Esophagus squamous epithelium (tissue), 4 donors: Measurements from ENCODE around the gene NPAS2.

Experiments
- POLR2A ChIP-seq, 4 donors: fragments of 450-650 bp; IDR thresholded peaks; one replicate each; pipeline ENCODE4 v1.6.1; 2017; ENCODE audit warnings: antibody characterized with exemption in 4 of 4, mild to moderate bottlenecking in 4 of 4, moderate library complexity in 3 of 4
- TF ChIP-seq, protein P1 (sequence below), 6 experiments: fragments of 450-650 bp in 4 of 6; fragments of 200-600 bp in 2 of 6; sonication (generic) in 2 of 6; IDR thresholded peaks; one replicate each; pipeline ENCODE4 v1.5.1; 2016 to 2019; ENCODE audit warnings: antibody characterized with exemption in 6 of 6, mild to moderate bottlenecking in 4 of 6, moderate library complexity in 4 of 6

DNA sequence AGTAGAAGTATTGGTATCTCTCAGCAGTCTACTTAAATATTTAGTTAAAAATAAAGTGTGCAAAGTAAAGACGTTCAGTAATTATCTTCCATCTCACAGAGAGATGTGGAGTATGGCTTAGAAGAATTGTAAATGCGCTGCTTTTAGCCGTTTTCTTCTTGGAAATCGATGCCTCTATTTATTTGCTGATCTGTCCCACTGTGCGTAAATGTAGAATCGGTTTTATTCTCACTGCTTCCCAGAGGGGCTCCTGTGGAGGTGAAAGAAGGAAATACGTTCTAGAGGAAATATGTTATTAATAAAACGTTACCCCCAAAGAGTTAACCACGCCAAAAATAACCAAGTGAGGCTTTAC lies 1.9 kb downstream of the NPAS2 start:
- TF ChIP-seq, protein P1, sequence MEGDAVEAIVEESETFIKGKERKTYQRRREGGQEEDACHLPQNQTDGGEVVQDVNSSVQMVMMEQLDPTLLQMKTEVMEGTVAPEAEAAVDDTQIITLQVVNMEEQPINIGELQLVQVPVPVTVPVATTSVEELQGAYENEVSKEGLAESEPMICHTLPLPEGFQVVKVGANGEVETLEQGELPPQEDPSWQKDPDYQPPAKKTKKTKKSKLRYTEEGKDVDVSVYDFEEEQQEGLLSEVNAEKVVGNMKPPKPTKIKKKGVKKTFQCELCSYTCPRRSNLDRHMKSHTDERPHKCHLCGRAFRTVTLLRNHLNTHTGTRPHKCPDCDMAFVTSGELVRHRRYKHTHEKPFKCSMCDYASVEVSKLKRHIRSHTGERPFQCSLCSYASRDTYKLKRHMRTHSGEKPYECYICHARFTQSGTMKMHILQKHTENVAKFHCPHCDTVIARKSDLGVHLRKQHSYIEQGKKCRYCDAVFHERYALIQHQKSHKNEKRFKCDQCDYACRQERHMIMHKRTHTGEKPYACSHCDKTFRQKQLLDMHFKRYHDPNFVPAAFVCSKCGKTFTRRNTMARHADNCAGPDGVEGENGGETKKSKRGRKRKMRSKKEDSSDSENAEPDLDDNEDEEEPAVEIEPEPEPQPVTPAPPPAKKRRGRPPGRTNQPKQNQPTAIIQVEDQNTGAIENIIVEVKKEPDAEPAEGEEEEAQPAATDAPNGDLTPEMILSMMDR (IDR thresholded peaks at IDR 0.05), result no peak
- no peak for TF ChIP-seq POLR2A (IDR thresholded peaks at IDR 0.05)
